ENCODE results near the gene NUFIP1.
A peak's percentile ranks its signal among the peaks of the same experiment; 100 is the strongest.

Gene NUFIP1

GRCh38 chr13:44969551-44970484, 19.5 kb downstream of the NUFIP1 start:
- peak; percentile 33 for DNase-seq

- no peak for DNase-seq
Observed at GRCh38 chr13:44968434-44968815, 20.8 kb downstream of the NUFIP1 start.

- DNase-seq: no peak
Observed at GRCh38 chr13:44967704-44968433, 21.4 kb downstream of the NUFIP1 start.

GRCh38 chr13:44961997-44962396, 27.3 kb downstream of the NUFIP1 start:
- DNase-seq: no peak

- no peak for DNase-seq
Observed at GRCh38 chr13:44955406-44955805, 33.9 kb downstream of the NUFIP1 start.

- DNase-seq: no peak
Observed at GRCh38 chr13:44954224-44954623, 35.0 kb downstream of the NUFIP1 start.

GRCh38 chr13:44952671-44953070, 36.6 kb downstream of the NUFIP1 start:
- no peak for DNase-seq

- no peak for DNase-seq
Observed at GRCh38 chr13:44951184-44951583, 38.1 kb downstream of the NUFIP1 start.

- DNase-seq: peak; percentile 1
Observed at GRCh38 chr13:44943411-44943810, 45.9 kb downstream of the NUFIP1 start.

GRCh38 chr13:44938854-44939253, 50.4 kb downstream of the NUFIP1 start:
- no peak for DNase-seq

GRCh38 chr13:44936246-44936645, 53.0 kb downstream of the NUFIP1 start:
- DNase-seq: no peak

- DNase-seq: no peak
Observed at GRCh38 chr13:44934724-44935123, 54.5 kb downstream of the NUFIP1 start.

GRCh38 chr13:44932850-44933251, 56.4 kb downstream of the NUFIP1 start:
- no peak for DNase-seq

- DNase-seq: no peak
Observed at GRCh38 chr13:44932171-44932849, 57.0 kb downstream of the NUFIP1 start.

GRCh38 chr13:44930963-44931623, 58.2 kb downstream of the NUFIP1 start:
- DNase-seq: no peak

- no peak for DNase-seq
Observed at GRCh38 chr13:44930280-44930679, 59.0 kb downstream of the NUFIP1 start.

- no peak for DNase-seq
Observed at GRCh38 chr13:44929692-44930091, 59.6 kb downstream of the NUFIP1 start.

- DNase-seq: no peak
Observed at GRCh38 chr13:44927968-44928367, 61.3 kb downstream of the NUFIP1 start.

- no peak for DNase-seq
Observed at GRCh38 chr13:44921931-44922758, 67.1 kb downstream of the NUFIP1 start.

- no peak for DNase-seq
Observed at GRCh38 chr13:44921246-44921877, 67.9 kb downstream of the NUFIP1 start.

GRCh38 chr13:44920013-44920412, 69.3 kb downstream of the NUFIP1 start:
- no peak for DNase-seq

All from DMS79 treated with DMSO at 0.1 percent for 48 hours (cell line).